Keratinocyte (primary cell): ENCODE results near the gene CLMN. TPM values are rescaled to one million over a fixed set of nuclear protein-coding genes. Genes with fewer than 3 reads are reported as not detected.

Experiments used
- DNase-seq: peaks from one replicate; pipeline ENCODE4 v3.0.0-alpha.2; 2011; ENCODE audit warnings: low read depth, missing footprints, low spot score
- FAIRE-seq: peaks from 2 replicates; lab custom pipeline; 2011; peaks lifted over from hg19 to GRCh38; lab: Jason Lieb, UNC
- H2AFZ ChIP-seq: 2 replicates; pipeline ENCODE4 v1.6.0; 2012; ENCODE audit warnings: low read length, control low read depth, inconsistent platforms; ENCODE audit not compliant: control insufficient read depth
- H3K27ac ChIP-seq: 2 replicates; pipeline ENCODE4 v1.5.1; 2011; ENCODE audit warnings: low read length; ENCODE audit not compliant: control insufficient read depth, insufficient read depth
- H3K27me3 ChIP-seq: 3 replicates; pipeline ENCODE4 v1.6.0; 2011; ENCODE audit warnings: low read length; ENCODE audit not compliant: control insufficient read depth, insufficient read depth; ENCODE audit errors: extremely low read depth
- H3K36me3 ChIP-seq, 2 experiments: 2 replicates in 1 of 2; 3 replicates in 1 of 2; pipeline ENCODE4 v1.5.1; 2011; ENCODE audit warnings: low read length in 2 of 2, mild to moderate bottlenecking in 1 of 2; ENCODE audit not compliant: control insufficient read depth in 2 of 2, insufficient read depth in 2 of 2; ENCODE audit errors: extremely low read depth in 1 of 2
- H3K4me1 ChIP-seq: 3 replicates; pipeline ENCODE4 v1.5.1; 2011; ENCODE audit warnings: low read length; ENCODE audit not compliant: control insufficient read depth, insufficient read depth; ENCODE audit errors: extremely low read depth
- H3K4me2 ChIP-seq: 3 replicates; pipeline ENCODE4 v1.6.0; 2011; ENCODE audit warnings: low read depth, low read length; ENCODE audit not compliant: control insufficient read depth, insufficient read depth; ENCODE audit errors: extremely low read depth
- H3K4me3 ChIP-seq, 3 experiments: fragments of 200-600 bp in 1 of 3; sonication (generic) in 1 of 3; 2 replicates in 2 of 3; 3 replicates in 1 of 3; pipeline ENCODE4 v1.5.1; 2011 to 2016; ENCODE audit warnings: low read length in 3 of 3, mild to moderate bottlenecking in 3 of 3, control low read depth in 2 of 3, inconsistent platforms in 1 of 3, low read depth in 1 of 3, mixed read lengths in 1 of 3, mixed run types in 1 of 3, moderate library complexity in 1 of 3; ENCODE audit not compliant: control insufficient read depth in 2 of 3, insufficient read depth in 2 of 3; ENCODE audit errors: extremely low read depth in 1 of 3
- H3K79me2 ChIP-seq: 2 replicates; pipeline ENCODE4 v1.6.0; 2012; ENCODE audit warnings: low read length; ENCODE audit not compliant: control insufficient read depth, insufficient read depth
- H3K9ac ChIP-seq: 3 replicates; pipeline ENCODE4 v1.6.0; 2011; ENCODE audit warnings: low read length; ENCODE audit not compliant: control insufficient read depth, insufficient read depth; ENCODE audit errors: extremely low read depth
- H3K9me1 ChIP-seq: 3 replicates; pipeline ENCODE4 v1.6.0; 2011; ENCODE audit warnings: low read length; ENCODE audit not compliant: control insufficient read depth, insufficient read depth; ENCODE audit errors: extremely low read depth
- H3K9me3 ChIP-seq: 2 replicates; pipeline ENCODE4 v1.5.1; 2012; ENCODE audit warnings: low read depth, low read length; ENCODE audit not compliant: control insufficient read depth
- H4K20me1 ChIP-seq: 3 replicates; pipeline ENCODE4 v1.6.0; 2011; ENCODE audit warnings: low read length; ENCODE audit not compliant: control insufficient read depth, insufficient read depth; ENCODE audit errors: extremely low read depth
- CTCF ChIP-seq, 3 experiments: IDR thresholded peaks in 1 of 3; conservative IDR thresholded peaks in 1 of 3; optimal IDR thresholded peaks in 1 of 3; 2 replicates in 2 of 3; 3 replicates in 1 of 3; pipeline versions ENCODE3 to v1.5.1; 2011; ENCODE audit warnings: low read length in 3 of 3, mild to moderate bottlenecking in 3 of 3, moderate library complexity in 2 of 3, control low read depth in 1 of 3, inconsistent platforms in 1 of 3; ENCODE audit not compliant: insufficient read depth in 2 of 3; ENCODE audit errors: extremely low read depth in 1 of 3
- EZH2 ChIP-seq: IDR thresholded peaks from one replicate; pipeline ENCODE4 v1.6.1; 2012; ENCODE audit warnings: inconsistent platforms, mild to moderate bottlenecking, low read length, moderate library complexity
- dilution Hi-C: fragments of 300-500 bp; cut with MboI; formaldehyde crosslinking; loops from one replicate; pipeline ENCODE4 v1.7.0; 2020; ENCODE audit warnings: low sequenced_read_pairs; ENCODE audit not compliant: extremely low pct_ligation_motif_present
- polyA plus RNA-seq, 5 experiments: library from polyadenylated mRNA; depleted of rRNA in 3 of 5; stranded (reverse) in 3 of 5; stranded (forward) in 1 of 5; unstranded in 1 of 5; fragments of >200 nt; gene quantifications; 1 replicate in 1 of 5; 2 replicates in 3 of 5; 3 replicates in 1 of 5; pipeline versions ENCODE4 v1.2.1 to v1.2.3, GENCODE V29; 2011 to 2012; ENCODE audit warnings: missing spikeins in 2 of 5, low read depth in 1 of 5, low replicate concordance in 1 of 5

The CLMN gene
- polyA plus RNA-seq, 1 donor (not counting 4 experiments of a cell fraction or from before 2014, with no cell fraction given) = 6.1 TPM

GRCh38 chr14:95260537-95261361, 59.0 kb downstream of the CLMN start:
- Histone ChIP-seq H3K4me2 (peak overlapping the region; percentile 41), H3K9me3 (no peaks in the 10 kb centered on the region), H4K20me1 (no peaks in the 10 kb centered on the region), H3K36me3 (no peaks in the 10 kb centered on the region), H3K9me1 (no peaks in the 10 kb centered on the region), H3K9ac (peak overlapping the region; percentile 61), H3K27me3 (no peaks in the 10 kb centered on the region), H3K4me1 (peaks cover 48% of the 10 kb centered on the region), H3K27ac (peak overlapping the region; percentile 65), H3K4me3 (no peak overlapping the region), H3K79me2 (no peaks in the 10 kb centered on the region), H2AFZ (peak overlapping the region; percentile 18)
- no peak for TF ChIP-seq CTCF (optimal IDR thresholded peaks at IDR 0.05 in 1 of 3, IDR thresholded peaks at IDR 0.05 in 1 of 3, conservative IDR thresholded peaks at IDR 0.05 in 1 of 3; ENCODE audit: extremely low read depth in 1 of 3, insufficient read depth in 2 of 3, low read length in 3 of 3)
- no peak for TF ChIP-seq EZH2
- peak; percentile 65 for DNase-seq
- dilution Hi-C loops = no loop called here
- no peak for FAIRE-seq

DNA sequence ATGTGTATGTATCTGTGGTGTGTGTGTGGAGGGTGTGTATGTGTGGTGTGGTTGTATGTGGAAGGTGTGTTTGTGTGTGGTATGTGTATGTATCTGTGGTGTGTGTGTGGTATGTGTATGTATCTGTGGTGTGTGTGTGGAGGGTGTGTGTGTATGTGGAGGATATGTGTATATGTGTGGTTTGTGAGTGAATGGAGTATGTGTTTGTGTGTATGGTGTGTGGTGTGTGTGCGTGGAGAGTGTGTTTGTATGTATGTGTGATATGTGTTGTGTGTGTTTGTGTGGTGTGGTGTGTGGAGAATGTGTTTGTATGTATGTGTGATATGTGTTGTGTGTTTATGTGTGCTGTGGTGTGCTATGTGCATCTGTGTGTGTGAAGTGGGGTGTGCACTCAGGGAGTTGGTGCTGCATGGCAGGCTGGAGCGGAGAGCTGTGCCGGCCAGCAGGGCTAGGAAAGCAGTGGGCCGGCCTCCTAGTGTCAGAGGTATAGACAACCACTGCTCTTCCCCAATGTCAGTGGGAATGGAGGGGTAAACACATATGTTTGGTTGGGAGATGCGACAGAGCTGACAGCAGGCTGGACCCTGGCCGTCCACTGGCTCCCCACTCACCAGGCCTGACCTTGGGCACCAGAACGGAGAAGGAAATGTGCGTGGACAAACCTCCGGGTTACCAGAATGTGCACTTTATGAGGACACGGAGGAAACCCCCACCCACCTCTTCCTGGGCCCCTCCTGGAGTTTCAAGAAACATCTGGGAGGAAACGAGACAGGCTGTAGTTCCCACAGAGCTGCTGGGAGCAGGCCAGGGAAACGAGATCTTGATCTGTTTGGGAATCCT, 60.7 kb downstream of the CLMN start:
- H3K9ac ChIP-seq = no peak overlapping the region
- H3K9me3 ChIP-seq = no peaks in the 10 kb centered on the region
- dilution Hi-C loops = no loop called here
- no peak overlapping the region for H3K4me2 ChIP-seq
- H3K27me3 ChIP-seq = no peaks in the 10 kb centered on the region
- H4K20me1 ChIP-seq = no peaks in the 10 kb centered on the region
- no peaks in the 10 kb centered on the region for H3K36me3 ChIP-seq
- TF ChIP-seq EZH2 (no peak), CTCF (optimal IDR thresholded peaks at IDR 0.05 in 1 of 3, IDR thresholded peaks at IDR 0.05 in 1 of 3, conservative IDR thresholded peaks at IDR 0.05 in 1 of 3; ENCODE audit: extremely low read depth in 1 of 3, insufficient read depth in 2 of 3, low read length in 3 of 3) (no peak)
- no peak overlapping the region for H3K27ac ChIP-seq
- FAIRE-seq (peak; percentile 34), DNase-seq (no peak)
- H3K9me1 ChIP-seq = no peaks in the 10 kb centered on the region
- H3K4me3 ChIP-seq = no peak overlapping the region
- H3K4me1 ChIP-seq = peaks cover 40% of the 10 kb centered on the region
- no peaks in the 10 kb centered on the region for H3K79me2 ChIP-seq
- no peak overlapping the region for H2AFZ ChIP-seq
